T-helper 22 cell (primary cell): ENCODE measurements around the gene ST8SIA2.

Experiments used
- DNase-seq: peaks from one replicate; pipeline ENCODE4 v3.0.0-alpha.2; 2020; ENCODE audit warnings: low read depth

ST8SIA2 gene

DNA sequence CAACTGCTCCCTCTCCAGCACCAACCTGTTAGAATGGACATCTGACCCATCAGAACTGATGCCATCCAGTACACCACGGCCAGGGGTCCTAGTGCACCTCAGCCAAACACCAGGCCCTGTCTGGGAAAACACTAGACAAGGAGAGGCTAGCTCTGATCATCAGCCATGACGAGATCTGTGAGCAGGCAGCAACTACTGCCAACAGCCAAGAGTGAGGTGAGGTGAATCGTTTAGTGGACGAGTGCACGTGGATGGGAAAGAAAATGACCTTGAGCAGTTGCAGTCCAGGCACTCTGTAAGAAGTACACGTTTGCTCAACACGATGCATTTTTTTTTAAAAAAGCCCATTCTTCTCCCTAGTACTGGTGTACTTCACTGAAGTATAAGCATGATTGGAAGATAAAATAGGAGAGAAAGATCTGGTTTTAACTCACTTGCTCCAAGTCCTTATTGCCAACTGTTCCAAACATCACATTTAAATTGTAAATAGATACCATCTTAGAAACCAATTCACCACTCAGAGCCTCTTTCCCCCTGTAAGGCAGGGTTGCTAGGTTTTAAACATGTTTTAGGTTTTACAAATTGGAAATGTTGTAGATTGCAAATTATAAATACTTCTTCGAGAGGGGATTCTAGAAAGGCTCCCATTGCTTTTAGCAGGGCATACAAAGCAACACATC is 5.7 kb downstream of the ST8SIA2 start:
- no peak for DNase-seq

DNA sequence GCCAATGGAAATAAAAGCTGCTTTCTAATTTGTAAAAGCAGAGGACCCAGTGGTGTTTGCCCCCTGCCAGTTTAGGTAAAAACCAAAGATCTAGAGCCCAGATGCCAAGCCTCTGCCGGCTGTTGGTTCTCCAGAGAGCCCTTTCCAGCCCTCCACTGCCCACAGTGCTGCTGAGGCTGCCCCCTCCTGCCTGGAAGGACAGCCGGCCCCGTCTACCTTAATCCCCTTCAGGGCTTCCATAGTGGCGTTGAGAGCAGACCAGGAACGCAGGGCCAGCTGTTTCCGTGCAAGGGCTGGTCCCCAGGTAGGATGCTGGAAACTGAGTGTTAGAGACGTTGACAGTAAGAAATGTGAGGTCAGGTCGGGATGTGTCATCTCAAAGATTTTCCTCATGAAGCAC is 6.9 kb downstream of the ST8SIA2 start:
- no peak for DNase-seq

GRCh38 chr15:92400980-92401787 is 7.5 kb downstream of the ST8SIA2 start:
- DNase-seq = no peak

DNA sequence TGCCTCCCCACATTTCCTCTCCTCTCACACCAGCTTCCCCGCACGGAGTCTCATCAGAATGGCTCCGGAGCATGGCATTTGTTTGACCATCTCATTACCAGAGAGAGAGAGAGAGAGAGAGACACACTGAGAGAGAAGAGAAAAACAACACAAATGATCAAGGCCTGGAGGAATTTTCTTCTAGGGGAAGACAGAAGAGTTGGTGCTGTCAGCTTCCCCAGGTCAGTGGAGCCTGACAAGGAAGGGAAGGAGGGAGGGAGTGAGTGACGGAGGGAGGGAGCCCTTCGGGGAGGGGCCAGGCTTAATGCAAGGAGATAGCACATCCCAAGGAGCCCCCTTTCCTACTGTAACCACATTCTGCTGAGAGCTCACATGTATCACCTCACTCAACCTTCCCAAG is 9.1 kb downstream of the ST8SIA2 start:
- DNase-seq = no peak

GRCh38 chr15:92405942-92406341 is 12.3 kb downstream of the ST8SIA2 start:
- DNase-seq = no peak

DNA sequence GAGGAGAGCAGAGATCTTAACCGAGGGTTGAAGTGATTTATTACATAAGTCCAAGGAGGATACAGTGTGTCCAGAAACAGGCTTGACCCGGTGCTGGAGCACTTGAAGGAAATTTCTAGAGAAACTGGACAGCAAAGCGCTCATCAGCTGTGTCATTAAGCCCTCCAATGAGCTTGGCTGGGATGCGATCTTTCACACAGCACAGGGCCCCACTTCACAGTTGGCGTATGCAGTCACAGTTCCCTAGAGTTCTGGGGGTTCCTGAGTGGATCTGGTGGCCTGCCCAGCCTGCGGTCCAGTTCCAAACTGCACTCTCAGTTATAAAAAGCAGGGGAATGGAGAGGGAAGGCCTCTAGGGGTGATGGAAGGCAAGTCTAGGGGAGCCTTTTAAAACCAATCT is 13.6 kb downstream of the ST8SIA2 start:
- no peak for DNase-seq

- no peak for DNase-seq
Observed at GRCh38 chr15:92407916-92408315, 14.2 kb downstream of the ST8SIA2 start.

- DNase-seq = no peak
Observed at GRCh38 chr15:92409006-92409405, 15.3 kb downstream of the ST8SIA2 start.

DNA sequence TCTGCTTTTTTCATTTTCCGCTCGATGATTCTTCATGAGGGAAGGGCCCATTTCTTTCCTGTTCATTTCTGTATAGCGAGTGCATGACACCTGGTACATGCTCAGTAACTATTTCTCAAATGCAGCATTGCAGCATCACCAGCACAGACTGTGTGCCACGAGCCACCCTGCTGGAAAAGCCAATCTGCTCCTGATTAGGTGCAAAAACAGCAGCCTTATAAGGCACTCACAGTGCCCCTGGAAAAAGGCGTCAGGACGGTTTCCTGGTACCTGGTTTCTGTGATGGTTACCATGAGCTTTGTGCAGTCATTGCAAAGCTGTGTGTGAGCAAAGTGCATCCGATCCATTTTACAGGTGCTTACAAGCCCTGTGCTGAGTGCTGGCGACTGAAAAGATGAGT is 15.8 kb downstream of the ST8SIA2 start:
- DNase-seq = no peak

- DNase-seq = no peak
Observed at GRCh38 chr15:92410537-92410936, 16.9 kb downstream of the ST8SIA2 start.

DNA sequence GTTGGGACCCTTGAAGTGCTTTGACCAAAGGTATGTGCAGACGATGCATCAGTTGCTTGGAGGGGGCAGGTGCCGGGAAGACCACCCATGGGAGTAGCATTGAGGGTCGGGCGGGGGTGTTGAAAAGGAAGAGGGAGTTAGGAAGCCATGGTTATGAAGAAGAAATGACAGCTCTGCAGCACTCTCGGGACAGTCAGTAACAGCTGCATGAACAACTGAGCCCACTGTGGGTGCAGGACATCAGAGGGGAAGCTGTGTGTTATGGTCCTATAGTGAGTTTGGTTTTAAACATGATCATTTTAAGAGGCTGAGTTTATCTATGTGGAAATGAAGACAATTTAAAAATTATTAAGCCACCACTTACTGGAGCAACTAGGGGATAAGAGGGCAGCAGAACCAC is 17.6 kb downstream of the ST8SIA2 start:
- no peak for DNase-seq

GRCh38 chr15:92413510-92413909 is 19.8 kb downstream of the ST8SIA2 start:
- DNase-seq = no peak

- DNase-seq = no peak
Observed at GRCh38 chr15:92415639-92416297, 22.1 kb downstream of the ST8SIA2 start.

DNA sequence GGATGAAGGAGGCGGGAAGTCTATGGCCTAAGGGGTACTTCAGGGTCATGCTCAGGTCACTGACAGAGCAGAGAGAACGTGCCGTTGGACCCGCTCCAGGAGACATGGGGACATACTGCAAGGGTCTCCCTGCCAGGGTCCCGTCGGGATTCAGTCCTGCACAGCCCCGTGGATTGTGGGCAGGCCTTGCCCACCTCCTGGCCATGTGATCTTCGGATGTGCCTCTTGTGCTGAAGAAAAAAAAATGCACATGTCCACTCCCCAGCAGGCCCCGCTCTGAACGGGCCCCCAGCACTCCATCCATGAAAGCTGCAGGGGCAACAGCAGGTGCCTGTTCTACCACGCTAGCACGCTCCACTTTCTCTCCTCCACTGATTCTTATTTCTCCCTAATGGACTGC is 22.9 kb downstream of the ST8SIA2 start:
- no peak for DNase-seq

- no peak for DNase-seq
Observed at GRCh38 chr15:92417716-92418115, 24.0 kb downstream of the ST8SIA2 start.

DNA sequence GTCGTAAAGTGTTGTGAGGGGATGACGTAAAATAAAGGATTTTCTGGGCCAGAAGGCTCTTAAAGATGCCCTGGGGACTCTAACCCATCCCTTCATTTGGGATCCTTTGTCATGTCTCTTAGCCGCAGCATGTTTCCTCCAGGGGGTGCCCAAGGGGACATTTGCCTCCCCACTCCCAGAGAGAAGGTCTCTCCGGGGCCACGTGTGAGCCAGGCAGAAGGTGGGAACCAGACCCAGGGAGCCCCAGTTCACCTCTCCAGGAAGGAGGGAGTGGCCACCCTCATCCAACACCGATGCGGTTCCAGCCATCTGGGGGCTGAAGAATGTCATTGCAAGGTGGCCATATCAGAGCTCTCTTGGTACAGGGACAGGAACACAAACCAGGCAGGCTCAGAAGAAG is 25.2 kb downstream of the ST8SIA2 start:
- DNase-seq = no peak

DNA sequence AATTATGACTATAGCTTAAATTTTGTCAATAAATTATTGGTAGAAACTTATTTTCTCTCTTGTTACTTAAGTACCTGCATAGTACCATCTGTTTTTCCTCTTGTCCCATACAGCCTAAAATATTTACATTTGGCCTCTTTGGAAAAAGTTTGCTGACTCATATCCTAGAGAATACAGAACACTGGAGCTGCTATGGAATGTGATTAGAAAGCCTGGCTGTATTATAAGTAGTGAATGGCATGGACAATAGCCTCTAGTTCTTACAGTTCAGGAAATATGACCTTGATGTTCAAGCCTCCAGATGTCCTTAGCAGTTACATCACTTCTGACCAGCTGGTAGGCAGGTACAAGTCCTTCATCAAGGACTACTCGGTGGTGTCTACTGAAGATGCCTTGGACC is 28.3 kb downstream of the ST8SIA2 start:
- no peak for DNase-seq

DNA sequence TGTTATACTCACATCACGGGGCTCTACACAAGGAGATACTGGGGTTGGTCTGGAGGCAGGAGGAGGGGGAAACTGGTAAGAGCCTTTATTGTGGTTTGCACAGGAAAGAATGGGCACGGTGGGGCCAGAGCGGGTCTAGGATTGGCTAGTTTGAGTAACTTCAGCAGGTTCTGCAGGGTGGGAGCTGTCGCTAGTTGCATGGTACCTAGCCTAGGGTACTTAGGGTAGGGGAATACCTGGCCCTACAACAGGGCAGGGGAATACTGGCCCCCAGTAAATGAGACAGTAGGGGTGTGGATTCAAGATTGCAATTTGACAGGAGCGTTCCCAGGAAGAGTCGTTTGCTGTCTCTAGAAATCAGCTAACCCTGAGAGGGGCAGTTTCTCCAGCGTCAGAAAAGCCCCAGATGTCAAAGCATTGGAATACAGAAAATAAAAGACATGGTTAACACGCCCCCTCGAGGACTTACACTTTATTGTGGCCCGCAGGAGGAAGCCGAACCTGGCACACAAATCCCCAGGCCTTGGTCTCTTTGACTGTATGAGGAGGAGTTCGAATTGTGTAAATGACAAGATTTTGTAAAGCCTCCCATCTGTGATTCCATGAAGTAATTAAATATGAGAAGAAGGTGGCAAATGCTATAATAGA is 32.0 kb downstream of the ST8SIA2 start:
- DNase-seq = no peak

DNA sequence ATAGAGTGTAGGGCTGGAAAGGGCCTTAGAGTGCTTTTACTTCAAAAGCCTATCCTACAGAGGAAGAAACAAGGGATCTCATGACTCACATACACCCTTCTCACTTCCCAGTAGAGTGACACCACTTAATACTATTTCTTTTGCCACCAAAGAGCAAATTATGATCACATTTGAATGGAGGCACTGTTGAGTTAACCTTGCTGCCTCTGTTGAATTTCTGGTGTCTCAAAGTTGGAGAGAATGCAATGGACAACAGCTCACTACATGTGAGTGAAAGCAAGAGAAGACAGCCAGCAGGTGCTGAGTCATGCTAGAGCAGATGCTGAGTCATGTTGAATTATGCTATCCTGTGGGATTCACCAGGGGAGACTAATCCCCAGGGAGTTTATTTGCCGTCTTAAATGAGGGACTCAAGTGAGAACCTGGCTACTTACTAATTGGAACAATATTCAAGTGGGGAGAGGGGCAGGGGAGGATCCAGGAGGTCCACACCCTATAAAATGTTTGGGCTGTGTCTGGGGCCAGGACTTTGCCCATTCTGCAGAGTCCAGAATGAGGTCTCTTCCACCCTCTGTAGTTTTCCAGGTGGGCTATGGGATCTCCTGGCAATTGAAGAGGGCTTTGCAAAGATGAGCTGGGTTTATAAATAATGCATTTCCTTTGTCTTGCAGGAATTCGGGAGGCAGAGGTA is 35.8 kb downstream of the ST8SIA2 start:
- DNase-seq = no peak

DNA sequence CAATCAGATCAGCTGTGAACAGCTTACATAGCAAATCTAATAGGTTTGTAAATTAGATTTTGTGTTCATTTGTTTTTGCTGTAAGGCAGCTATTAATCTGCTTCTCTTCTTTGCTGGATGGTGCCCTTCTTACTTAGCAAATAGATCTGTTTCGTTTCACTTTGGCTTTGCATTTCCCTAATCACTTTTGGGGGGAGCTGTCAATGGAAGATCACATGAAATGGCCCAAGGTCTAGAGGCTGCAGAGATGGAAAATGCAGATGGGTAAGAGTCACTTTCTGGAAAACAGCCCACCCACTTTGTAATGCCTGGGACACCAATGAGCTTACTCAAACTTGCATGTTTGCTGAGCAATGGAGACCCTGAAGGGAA is 36.4 kb downstream of the ST8SIA2 start:
- no peak for DNase-seq

GRCh38 chr15:92435145-92435544 is 41.5 kb downstream of the ST8SIA2 start:
- DNase-seq = no peak

- no peak for DNase-seq
Observed at GRCh38 chr15:92438471-92438870, 44.8 kb downstream of the ST8SIA2 start.
